Measurements from ENCODE around the gene OTOP2. TPM values are rescaled to one million over a fixed set of nuclear protein-coding genes. Genes with fewer than 3 reads are reported as not detected.

Gene OTOP2
- total and polyA plus RNA-seq, 2 of the 4 experiments (the other 2 are of a cell fraction), result not detected

GRCh38 chr17:74975943-74976342, 51.9 kb downstream of the OTOP2 start:
- Histone ChIP-seq H2AK9ac (replicated peaks; ENCODE audit: low read depth, low read length, poor library complexity) (no peak overlapping the region), H3K36me3 (ENCODE audit: control insufficient read depth, insufficient read depth, low read length) (no peaks in the 10 kb centered on the region), H3K4ac (ENCODE audit: low read depth, low read length) (no peak overlapping the region), H3K14ac (replicated peaks; ENCODE audit: low read depth, low read length) (no peak overlapping the region), H3K56ac (ENCODE audit: extremely low read depth, insufficient read depth, low read length) (no peak overlapping the region), H3K4me3 (ENCODE audit: insufficient read depth, low read depth, low read length) (no peak overlapping the region), H3K9me1 (ENCODE audit: insufficient read depth, low read length) (no peaks in the 10 kb centered on the region), H3K27ac (ENCODE audit: insufficient read depth, low read length) (no peak overlapping the region), H3K4me1 (ENCODE audit: control insufficient read depth, insufficient read depth, low read length) (0 out of 2 replicates have a peak, but pooled peaks cover 2% of the 10 kb centered on the region), H2BK120ac (ENCODE audit: low read depth, low read length) (no peak overlapping the region), H3K18ac (ENCODE audit: low read depth, low read length) (no peak overlapping the region), H2BK20ac (ENCODE audit: low read depth, low read length) (no peak overlapping the region), H3K23ac (ENCODE audit: low read depth, low read length) (no peak overlapping the region), H4K5ac (ENCODE audit: low read depth, low read length) (no peak overlapping the region), H2AFZ (replicated peaks; ENCODE audit: low read length, poor library complexity) (no peak overlapping the region), H2AK5ac (ENCODE audit: low read depth, low read length) (no peak overlapping the region), H3K9me3 (ENCODE audit: control insufficient read depth, insufficient read depth, low read length) (no peaks in the 10 kb centered on the region), H4K20me1 (ENCODE audit: insufficient read depth, low read length) (no peaks in the 10 kb centered on the region), H3K79me1 (ENCODE audit: low read depth in 1 of 2, low read length in 2 of 2) (no peaks in the 10 kb centered on the region), H4K8ac (ENCODE audit: low read depth in 2 of 2, low read length in 2 of 2) (no peak overlapping the region), H3K27me3 (ENCODE audit: control insufficient read depth, insufficient read depth, low read length) (peaks cover 41% of the 10 kb centered on the region), H2BK15ac (ENCODE audit: low read depth, low read length) (no peak overlapping the region), H4K91ac (ENCODE audit: insufficient read depth, low read depth, low read length) (no peak overlapping the region), H3K9ac (ENCODE audit: low read depth, low read length) (no peak overlapping the region), H3K4me2 (ENCODE audit: low read depth, low read length) (no peak overlapping the region), H2BK5ac (ENCODE audit: low read depth, low read length, poor library complexity, severe bottlenecking) (no peak overlapping the region)
- TF ChIP-seq MXI1 (IDR thresholded peaks at IDR 0.05; ENCODE audit: borderline replicate concordance, low read depth, low read length) (no peak), CEBPB (IDR thresholded peaks at IDR 0.05; ENCODE audit: low read depth, low read length) (no peak), POLR2A (IDR thresholded peaks at IDR 0.05; ENCODE audit: low read depth, low read length) (no peak), RFX5 (IDR thresholded peaks at IDR 0.05; ENCODE audit: low read depth, low read length) (no peak), CHD1 (IDR thresholded peaks at IDR 0.05; ENCODE audit: low read depth, low read length) (no peak), USF2 (IDR thresholded peaks at IDR 0.05; ENCODE audit: low read depth, low read length) (no peak), FOS (IDR thresholded peaks at IDR 0.05; ENCODE audit: low read depth, low read length) (no peak)
- no peak for ATAC-seq (ENCODE audit: low read depth)
- ChIA-PET POLR2A (ENCODE audit: unreplicated experiment) (no interaction called here), CTCF (no interaction called here)
- dilution Hi-C loops (cut with HindIII; ENCODE audit: low sequenced_read_pairs, unreplicated experiment), result no loop called here
- intact Hi-C loops (cut with micrococcal nuclease), result no loop called here
- WGBS, 2 experiments (ENCODE audit: extremely low coverage in 2 of 2, insufficient read length in 1 of 2), result no CpG with 5 or more reads among the region's 4 CpGs
- in situ Hi-C loops (cut with MboI; ENCODE audit: low sequenced_read_pairs), result no loop called here
- DNase-seq, result no peak
- BruUV-seq (replicated peaks), result no TSS peak

Measured in IMR-90 (cell line).